KOPT-K1 (cell line): ENCODE measurements around the gene PRKD1.

Experiments used
- H3K27ac ChIP-seq: fragments of 200-600 bp; sonication (generic); 2 replicates; pipeline ENCODE4 v1.5.1; 2016; ENCODE audit warnings: antibody characterized with exemption, mild to moderate bottlenecking, low read depth, low read length; ENCODE audit not compliant: poor library complexity, severe bottlenecking
- H3K36me3 ChIP-seq: fragments of 200-600 bp; sonication (generic); 2 replicates; pipeline ENCODE4 v1.5.1; 2017; ENCODE audit warnings: antibody characterized with exemption, mild to moderate bottlenecking, low read length, moderate library complexity; ENCODE audit not compliant: insufficient read depth
- H3K9me3 ChIP-seq: fragments of 200-600 bp; sonication (generic); 2 replicates; pipeline ENCODE4 v1.5.1; 2017; ENCODE audit warnings: antibody characterized with exemption, low read length, mild to moderate bottlenecking; ENCODE audit not compliant: insufficient read depth, poor library complexity, severe bottlenecking

PRKD1 gene

GRCh38 chr14:29684926-29685325 is 242.7 kb downstream of the PRKD1 start:
- no peak overlapping the region for H3K27ac ChIP-seq
- H3K36me3 ChIP-seq: no peaks in the 10 kb centered on the region
- no peaks in the 10 kb centered on the region for H3K9me3 ChIP-seq

- Histone ChIP-seq H3K36me3 (no peaks in the 10 kb centered on the region), H3K27ac (no peak overlapping the region), H3K9me3 (no peaks in the 10 kb centered on the region)
These were observed 244.9 kb downstream of the PRKD1 start for GRCh38 chr14:29682789-29683188.

- no peaks in the 10 kb centered on the region for H3K9me3 ChIP-seq
- no peak overlapping the region for H3K27ac ChIP-seq
- no peaks in the 10 kb centered on the region for H3K36me3 ChIP-seq
These were observed 246.3 kb downstream of the PRKD1 start for GRCh38 chr14:29681316-29681715.

- H3K36me3 ChIP-seq: no peaks in the 10 kb centered on the region
- H3K27ac ChIP-seq: no peak overlapping the region
- no peaks in the 10 kb centered on the region for H3K9me3 ChIP-seq
These were observed 252.9 kb downstream of the PRKD1 start for GRCh38 chr14:29674566-29675285.

- Histone ChIP-seq H3K9me3 (no peaks in the 10 kb centered on the region), H3K36me3 (no peaks in the 10 kb centered on the region)
These were observed 254.8 kb downstream of the PRKD1 start for GRCh38 chr14:29672831-29673230.

GRCh38 chr14:29671034-29671433 is 256.6 kb downstream of the PRKD1 start:
- Histone ChIP-seq H3K36me3 (no peaks in the 10 kb centered on the region), H3K27ac (no peak overlapping the region), H3K9me3 (no peaks in the 10 kb centered on the region)

More at GRCh38 chr14:29672831-29673230, 254.8 kb downstream of the PRKD1 start:
- no peak overlapping the region for H3K27ac ChIP-seq

- Histone ChIP-seq H3K9me3 (no peaks in the 10 kb centered on the region), H3K36me3 (no peaks in the 10 kb centered on the region), H3K27ac (no peak overlapping the region)
These were observed 259.4 kb downstream of the PRKD1 start for GRCh38 chr14:29668201-29668600.

GRCh38 chr14:29664515-29664914 is 263.1 kb downstream of the PRKD1 start:
- Histone ChIP-seq H3K27ac (no peak overlapping the region), H3K36me3 (no peaks in the 10 kb centered on the region), H3K9me3 (no peaks in the 10 kb centered on the region)

- Histone ChIP-seq H3K36me3 (no peaks in the 10 kb centered on the region), H3K9me3 (no peaks in the 10 kb centered on the region), H3K27ac (no peak overlapping the region)
These were observed 264.3 kb downstream of the PRKD1 start for GRCh38 chr14:29663281-29663801.

GRCh38 chr14:29654901-29655550 is 272.6 kb downstream of the PRKD1 start:
- Histone ChIP-seq H3K36me3 (no peaks in the 10 kb centered on the region), H3K27ac (no peak overlapping the region), H3K9me3 (peaks cover 3% of the 10 kb centered on the region)

GRCh38 chr14:29653303-29653702 is 274.3 kb downstream of the PRKD1 start:
- Histone ChIP-seq H3K27ac (no peak overlapping the region), H3K9me3 (peaks cover 18% of the 10 kb centered on the region)

GRCh38 chr14:29652571-29652970 is 275.1 kb downstream of the PRKD1 start:
- H3K27ac ChIP-seq: no peak overlapping the region
- H3K36me3 ChIP-seq: no peaks in the 10 kb centered on the region
- peaks cover 26% of the 10 kb centered on the region for H3K9me3 ChIP-seq

More at GRCh38 chr14:29653303-29653702, 274.3 kb downstream of the PRKD1 start:
- no peaks in the 10 kb centered on the region for H3K36me3 ChIP-seq

GRCh38 chr14:29650554-29651269 is 276.9 kb downstream of the PRKD1 start:
- H3K36me3 ChIP-seq: no peaks in the 10 kb centered on the region
- peaks cover 29% of the 10 kb centered on the region for H3K9me3 ChIP-seq
- no peak overlapping the region for H3K27ac ChIP-seq

- Histone ChIP-seq H3K27ac (no peak overlapping the region), H3K9me3 (peaks cover 29% of the 10 kb centered on the region), H3K36me3 (no peaks in the 10 kb centered on the region)
These were observed 278.5 kb downstream of the PRKD1 start for GRCh38 chr14:29649170-29649569.

GRCh38 chr14:29648045-29648444 is 279.6 kb downstream of the PRKD1 start:
- H3K9me3 ChIP-seq: peaks cover 29% of the 10 kb centered on the region

More at GRCh38 chr14:29648045-29648444, 279.6 kb downstream of the PRKD1 start:
- Histone ChIP-seq H3K36me3 (no peaks in the 10 kb centered on the region), H3K27ac (no peak overlapping the region)
